Measurements from ENCODE around the gene MEIOSIN. TPM values are rescaled to one million over a fixed set of nuclear protein-coding genes. Genes with fewer than 3 reads are reported as not detected.
A peak's percentile ranks its signal among the peaks of the same experiment; 100 is the strongest.
"Not testable (repeated sequence)": the region's sequence is repeated elsewhere in the genome, so short reads cannot be mapped to it uniquely, and the experiment has no call there.

The MEIOSIN gene
- polyA plus RNA-seq, 1 donor from 2014 or later, result not detected

DNA sequence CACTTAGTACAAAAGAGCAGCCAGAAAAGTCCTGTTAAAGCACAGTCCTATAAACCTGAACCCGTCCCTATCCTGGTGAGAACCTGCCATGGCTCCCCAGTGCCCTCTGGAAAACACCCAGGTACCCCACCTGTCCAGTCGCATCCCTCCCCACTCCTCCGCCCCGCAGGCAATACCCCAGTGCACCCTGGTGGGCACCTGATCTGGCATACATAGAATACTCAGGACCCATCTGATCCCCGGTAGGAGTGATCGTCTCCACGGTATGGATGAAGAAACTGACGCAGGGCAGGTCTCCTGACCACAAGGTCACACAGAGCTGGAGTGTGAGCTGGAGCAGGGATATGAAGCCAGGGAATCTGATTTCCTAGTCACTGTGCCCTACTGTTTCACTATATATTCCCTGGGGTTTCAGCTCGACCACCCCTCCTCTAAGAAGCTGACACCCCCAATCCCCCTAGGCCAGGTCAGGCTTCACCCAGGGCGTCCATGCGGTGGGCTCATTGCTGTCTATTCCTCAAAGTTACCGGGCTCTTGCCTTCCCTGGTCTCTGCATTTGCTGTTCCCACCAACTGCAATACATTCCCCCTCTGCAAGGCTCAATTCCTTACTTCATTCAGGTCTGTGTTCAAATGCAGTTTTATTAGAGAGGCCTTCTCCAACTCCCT lies 15.1 kb upstream of the MEIOSIN start:
- H3K36me3 ChIP-seq (ENCODE audit: insufficient read depth, low read length), result no peaks in the 10 kb centered on the region
- H3K9me3 ChIP-seq (ENCODE audit: low read length), result no peaks in the 10 kb centered on the region
- peak overlapping the region; percentile 99 for H3K9ac ChIP-seq (ENCODE audit: low read length)

DNA sequence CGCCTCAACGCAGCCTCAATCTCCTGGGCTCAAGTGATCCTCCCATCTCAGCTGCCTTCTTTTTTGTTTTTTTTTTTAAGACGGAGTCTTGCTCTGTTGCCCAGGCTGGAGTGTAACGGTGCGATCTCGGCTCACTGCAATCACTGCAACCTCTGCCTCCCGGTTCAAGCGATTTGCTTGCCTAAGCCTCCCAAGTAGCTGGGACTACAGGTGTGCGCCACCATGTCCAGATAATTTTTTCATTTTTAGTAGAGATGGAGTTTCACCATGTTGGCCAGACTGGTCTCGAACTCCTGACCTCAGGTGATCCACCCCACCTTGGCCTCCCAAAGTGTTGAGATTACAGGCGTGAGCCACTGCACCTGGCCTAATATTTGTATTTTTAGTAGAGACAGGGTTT lies 13.2 kb upstream of the MEIOSIN start:
- not testable (repeated sequence) for H2AFZ ChIP-seq (ENCODE audit: low read depth, low read length); H3K9me2 ChIP-seq (ENCODE audit: insufficient read depth, low read length); H3K27me3 ChIP-seq (ENCODE audit: insufficient read depth, low read depth, low read length); H3K4me2 ChIP-seq (ENCODE audit: low read length); H3K4me3 ChIP-seq (ENCODE audit: low read length); H3F3A ChIP-seq (ENCODE audit: insufficient read depth, low read length, poor library complexity, severe bottlenecking); H3K9me3 ChIP-seq (ENCODE audit: low read length); H4K20me1 ChIP-seq (ENCODE audit: insufficient read depth); H3K9ac ChIP-seq (ENCODE audit: low read length); H3K36me3 ChIP-seq (ENCODE audit: insufficient read depth, low read length); H3K27ac ChIP-seq (ENCODE audit: low read length)
- H3K79me2 ChIP-seq (replicated peaks; ENCODE audit: insufficient read depth, low read length), result peaks cover 33% of the 10 kb centered on the region

More for the DNA sequence above, 15.1 kb upstream of the MEIOSIN start:
- no peak for TF ChIP-seq TAF1 (IDR thresholded peaks at IDR 0.05; ENCODE audit: low read depth)
- TF ChIP-seq, protein P1, sequence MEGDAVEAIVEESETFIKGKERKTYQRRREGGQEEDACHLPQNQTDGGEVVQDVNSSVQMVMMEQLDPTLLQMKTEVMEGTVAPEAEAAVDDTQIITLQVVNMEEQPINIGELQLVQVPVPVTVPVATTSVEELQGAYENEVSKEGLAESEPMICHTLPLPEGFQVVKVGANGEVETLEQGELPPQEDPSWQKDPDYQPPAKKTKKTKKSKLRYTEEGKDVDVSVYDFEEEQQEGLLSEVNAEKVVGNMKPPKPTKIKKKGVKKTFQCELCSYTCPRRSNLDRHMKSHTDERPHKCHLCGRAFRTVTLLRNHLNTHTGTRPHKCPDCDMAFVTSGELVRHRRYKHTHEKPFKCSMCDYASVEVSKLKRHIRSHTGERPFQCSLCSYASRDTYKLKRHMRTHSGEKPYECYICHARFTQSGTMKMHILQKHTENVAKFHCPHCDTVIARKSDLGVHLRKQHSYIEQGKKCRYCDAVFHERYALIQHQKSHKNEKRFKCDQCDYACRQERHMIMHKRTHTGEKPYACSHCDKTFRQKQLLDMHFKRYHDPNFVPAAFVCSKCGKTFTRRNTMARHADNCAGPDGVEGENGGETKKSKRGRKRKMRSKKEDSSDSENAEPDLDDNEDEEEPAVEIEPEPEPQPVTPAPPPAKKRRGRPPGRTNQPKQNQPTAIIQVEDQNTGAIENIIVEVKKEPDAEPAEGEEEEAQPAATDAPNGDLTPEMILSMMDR (IDR thresholded peaks at IDR 0.05; ENCODE audit: poor library complexity, severe bottlenecking), result no peak
- TF ChIP-seq, protein P2, sequence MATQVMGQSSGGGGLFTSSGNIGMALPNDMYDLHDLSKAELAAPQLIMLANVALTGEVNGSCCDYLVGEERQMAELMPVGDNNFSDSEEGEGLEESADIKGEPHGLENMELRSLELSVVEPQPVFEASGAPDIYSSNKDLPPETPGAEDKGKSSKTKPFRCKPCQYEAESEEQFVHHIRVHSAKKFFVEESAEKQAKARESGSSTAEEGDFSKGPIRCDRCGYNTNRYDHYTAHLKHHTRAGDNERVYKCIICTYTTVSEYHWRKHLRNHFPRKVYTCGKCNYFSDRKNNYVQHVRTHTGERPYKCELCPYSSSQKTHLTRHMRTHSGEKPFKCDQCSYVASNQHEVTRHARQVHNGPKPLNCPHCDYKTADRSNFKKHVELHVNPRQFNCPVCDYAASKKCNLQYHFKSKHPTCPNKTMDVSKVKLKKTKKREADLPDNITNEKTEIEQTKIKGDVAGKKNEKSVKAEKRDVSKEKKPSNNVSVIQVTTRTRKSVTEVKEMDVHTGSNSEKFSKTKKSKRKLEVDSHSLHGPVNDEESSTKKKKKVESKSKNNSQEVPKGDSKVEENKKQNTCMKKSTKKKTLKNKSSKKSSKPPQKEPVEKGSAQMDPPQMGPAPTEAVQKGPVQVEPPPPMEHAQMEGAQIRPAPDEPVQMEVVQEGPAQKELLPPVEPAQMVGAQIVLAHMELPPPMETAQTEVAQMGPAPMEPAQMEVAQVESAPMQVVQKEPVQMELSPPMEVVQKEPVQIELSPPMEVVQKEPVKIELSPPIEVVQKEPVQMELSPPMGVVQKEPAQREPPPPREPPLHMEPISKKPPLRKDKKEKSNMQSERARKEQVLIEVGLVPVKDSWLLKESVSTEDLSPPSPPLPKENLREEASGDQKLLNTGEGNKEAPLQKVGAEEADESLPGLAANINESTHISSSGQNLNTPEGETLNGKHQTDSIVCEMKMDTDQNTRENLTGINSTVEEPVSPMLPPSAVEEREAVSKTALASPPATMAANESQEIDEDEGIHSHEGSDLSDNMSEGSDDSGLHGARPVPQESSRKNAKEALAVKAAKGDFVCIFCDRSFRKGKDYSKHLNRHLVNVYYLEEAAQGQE (IDR thresholded peaks at IDR 0.05; ENCODE audit: borderline replicate concordance), result no peak
- TF ChIP-seq MXI1 (conservative IDR thresholded peaks at IDR 0.05; ENCODE audit: poor library complexity, severe bottlenecking), result no peak
- TF ChIP-seq POLR2AphosphoS5 (IDR thresholded peaks at IDR 0.05), result no peak
- TF ChIP-seq EZH2 (IDR thresholded peaks at IDR 0.05; ENCODE audit: borderline replicate concordance, insufficient read depth, low read length, poor library complexity, severe bottlenecking), result no peak
- no peak for TF ChIP-seq RAD21 (conservative IDR thresholded peaks at IDR 0.05)
- TF ChIP-seq EP300 (conservative IDR thresholded peaks at IDR 0.05; ENCODE audit: poor library complexity, severe bottlenecking), result no peak
- TF ChIP-seq SMC3 (conservative IDR thresholded peaks at IDR 0.05; ENCODE audit: poor library complexity), result no peak
- no peaks in the 10 kb centered on the region for H3K27me3 ChIP-seq (ENCODE audit: insufficient read depth, low read depth, low read length)
- H3K4me2 ChIP-seq (ENCODE audit: low read length), result peak overlapping the region; percentile 57
- no peaks in the 10 kb centered on the region for H4K20me1 ChIP-seq (ENCODE audit: insufficient read depth)
- H3K79me2 ChIP-seq (replicated peaks; ENCODE audit: insufficient read depth, low read length), result peaks cover 37% of the 10 kb centered on the region
- H2AFZ ChIP-seq (ENCODE audit: low read depth, low read length), result peak overlapping the region; percentile 36
- no peaks in the 10 kb centered on the region for H3F3A ChIP-seq (ENCODE audit: insufficient read depth, low read length, poor library complexity, severe bottlenecking)
- peak overlapping the region; percentile 99 for H3K27ac ChIP-seq (ENCODE audit: low read length)
- no peaks in the 10 kb centered on the region for H3K9me2 ChIP-seq (ENCODE audit: insufficient read depth, low read length)
- peak overlapping the region; percentile 83 for H3K4me3 ChIP-seq (ENCODE audit: low read length)

DNA sequence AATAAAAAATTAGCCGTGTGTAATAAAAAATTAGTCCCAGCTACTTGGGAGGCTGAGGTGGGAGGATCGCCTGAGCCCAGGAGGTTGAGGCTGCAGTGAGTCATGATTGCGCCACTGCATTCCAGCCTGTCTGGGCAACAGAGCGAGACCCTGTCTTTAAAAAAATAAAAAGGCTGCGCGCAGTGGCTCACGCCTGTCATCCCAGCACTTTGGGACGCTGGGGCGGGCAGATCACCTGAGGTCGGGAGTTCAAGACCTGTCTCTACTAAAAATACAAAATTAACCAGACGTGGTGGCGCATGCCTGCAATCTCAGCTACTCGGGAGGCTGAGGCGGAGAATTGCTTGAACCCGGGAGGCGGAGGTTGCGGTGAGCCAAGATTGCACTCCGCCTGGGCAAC lies 4.6 kb upstream of the MEIOSIN start:
- not testable (repeated sequence) for H3K4me2 ChIP-seq (ENCODE audit: low read length); H3K36me3 ChIP-seq (ENCODE audit: insufficient read depth, low read length); H3K9me2 ChIP-seq (ENCODE audit: insufficient read depth, low read length); H3K9ac ChIP-seq (ENCODE audit: low read length); H2AFZ ChIP-seq (ENCODE audit: low read depth, low read length); H4K20me1 ChIP-seq (ENCODE audit: insufficient read depth); H3K9me3 ChIP-seq (ENCODE audit: low read length); H3F3A ChIP-seq (ENCODE audit: insufficient read depth, low read length, poor library complexity, severe bottlenecking); H3K4me3 ChIP-seq (ENCODE audit: low read length); H3K27ac ChIP-seq (ENCODE audit: low read length); H3K27me3 ChIP-seq (ENCODE audit: insufficient read depth, low read depth, low read length)
- H3K79me2 ChIP-seq (replicated peaks; ENCODE audit: insufficient read depth, low read length), result peaks cover 26% of the 10 kb centered on the region
